NT2/D1 (cell line): ENCODE data around the gene SERPINA1.

Experiments
- SUZ12 ChIP-seq: IDR thresholded peaks from 2 replicates; pipeline ENCODE4 v1.6.1; 2011; ENCODE audit not compliant: insufficient read length, insufficient read depth; ENCODE audit errors: extremely low read depth
- YY1 ChIP-seq: IDR thresholded peaks from 2 replicates; pipeline ENCODE4 v1.6.1; 2011; ENCODE audit not compliant: insufficient read length, insufficient read depth
- ZNF274 ChIP-seq: IDR thresholded peaks from 2 replicates; pipeline ENCODE4 v1.6.1; 2011; ENCODE audit warnings: mild to moderate bottlenecking, low read depth, low read length

DNA sequence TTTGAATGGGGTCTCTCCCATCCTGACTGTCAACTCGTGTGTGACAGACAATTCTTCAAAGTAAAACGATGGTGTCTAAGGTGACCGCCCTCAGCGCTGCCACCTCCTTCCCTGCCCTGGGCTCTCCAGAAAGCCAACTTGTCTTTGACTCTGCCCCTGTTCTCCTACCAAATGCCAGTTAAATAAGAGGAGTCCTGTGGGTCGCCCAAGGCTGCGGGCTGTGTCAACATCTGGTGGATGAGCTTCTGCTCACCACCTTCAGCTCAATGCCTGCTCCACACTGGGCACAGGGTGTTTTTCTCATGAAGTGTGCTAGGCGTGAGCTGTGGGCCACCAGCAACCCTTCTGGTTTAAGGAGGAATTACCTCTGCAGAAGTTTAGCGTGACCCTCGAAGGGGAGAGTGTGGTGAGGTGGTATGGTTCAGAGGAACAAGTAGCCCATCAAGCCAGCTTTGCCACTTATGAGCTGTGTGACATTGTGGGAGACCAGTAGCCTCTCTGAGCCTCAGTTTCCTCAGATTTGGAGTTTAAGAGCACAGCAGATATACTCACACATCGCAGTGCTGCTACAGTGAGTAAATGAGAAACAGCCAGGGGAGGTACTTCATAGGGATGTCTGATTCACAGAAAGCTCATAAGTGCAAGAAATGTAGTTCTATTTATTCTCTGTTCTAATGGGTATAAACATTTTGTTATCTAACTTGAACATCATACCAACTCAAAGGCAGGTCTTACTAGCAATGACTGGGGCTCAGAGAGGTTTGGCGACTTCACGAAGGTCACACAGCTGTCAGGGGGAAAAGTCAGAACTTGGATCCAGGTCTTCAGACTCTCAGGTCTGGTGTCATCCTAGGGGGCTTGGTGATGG, 12.1 kb downstream of the SERPINA1 start:
- no peak for TF ChIP-seq YY1
- no peak for TF ChIP-seq ZNF274
- TF ChIP-seq SUZ12, result no peak
